Body of pancreas (tissue), 4 donors: ENCODE data around the gene METTL24.

Experiments
- POLR2A ChIP-seq, 3 donors: fragments of 450-650 bp; IDR thresholded peaks; one replicate each; pipeline ENCODE4 v1.6.1; 2016; ENCODE audit warnings: antibody characterized with exemption in 3 of 3, mild to moderate bottlenecking in 2 of 3
- TF ChIP-seq, protein P1 (sequence below), 7 experiments: fragments of 450-650 bp in 4 of 7; fragments of 200-600 bp in 3 of 7; sonication (generic) in 3 of 7; IDR thresholded peaks; one replicate each; pipeline ENCODE4 v1.5.1; 2016 to 2019; ENCODE audit warnings: antibody characterized with exemption in 7 of 7

DNA sequence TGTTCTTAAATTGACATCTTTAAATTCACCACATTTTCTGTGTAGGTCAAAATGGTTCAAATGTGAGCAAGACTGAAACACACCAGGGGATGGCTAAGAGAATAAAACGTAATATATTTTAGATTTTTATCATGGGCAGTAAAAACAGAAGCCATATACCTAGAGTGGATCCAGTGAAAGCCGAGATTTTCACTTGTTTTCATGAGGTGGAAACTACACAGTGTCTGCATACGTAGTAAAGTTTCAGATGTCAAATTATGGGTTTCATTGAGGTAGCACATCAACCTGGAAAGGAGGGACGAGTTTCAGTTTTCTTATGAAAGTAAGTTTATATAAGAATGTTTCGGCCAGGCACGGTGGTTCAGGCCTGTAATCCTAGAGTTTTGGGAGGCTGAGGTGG lies 25.9 kb downstream of the METTL24 start:
- TF ChIP-seq, protein P1, sequence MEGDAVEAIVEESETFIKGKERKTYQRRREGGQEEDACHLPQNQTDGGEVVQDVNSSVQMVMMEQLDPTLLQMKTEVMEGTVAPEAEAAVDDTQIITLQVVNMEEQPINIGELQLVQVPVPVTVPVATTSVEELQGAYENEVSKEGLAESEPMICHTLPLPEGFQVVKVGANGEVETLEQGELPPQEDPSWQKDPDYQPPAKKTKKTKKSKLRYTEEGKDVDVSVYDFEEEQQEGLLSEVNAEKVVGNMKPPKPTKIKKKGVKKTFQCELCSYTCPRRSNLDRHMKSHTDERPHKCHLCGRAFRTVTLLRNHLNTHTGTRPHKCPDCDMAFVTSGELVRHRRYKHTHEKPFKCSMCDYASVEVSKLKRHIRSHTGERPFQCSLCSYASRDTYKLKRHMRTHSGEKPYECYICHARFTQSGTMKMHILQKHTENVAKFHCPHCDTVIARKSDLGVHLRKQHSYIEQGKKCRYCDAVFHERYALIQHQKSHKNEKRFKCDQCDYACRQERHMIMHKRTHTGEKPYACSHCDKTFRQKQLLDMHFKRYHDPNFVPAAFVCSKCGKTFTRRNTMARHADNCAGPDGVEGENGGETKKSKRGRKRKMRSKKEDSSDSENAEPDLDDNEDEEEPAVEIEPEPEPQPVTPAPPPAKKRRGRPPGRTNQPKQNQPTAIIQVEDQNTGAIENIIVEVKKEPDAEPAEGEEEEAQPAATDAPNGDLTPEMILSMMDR (IDR thresholded peaks at IDR 0.05), result no peak
- TF ChIP-seq POLR2A (IDR thresholded peaks at IDR 0.05), result no peak
